Measurements from ENCODE around the gene GHR. TPM values are rescaled to one million over a fixed set of nuclear protein-coding genes. Genes with fewer than 3 reads are reported as not detected.

Gene GHR
- total and polyA plus RNA-seq, 4 experiments from 2014 or later: not detected

GRCh38 chr5:42462083-42462482 is 38.8 kb downstream of the GHR start:
- no peak overlapping the region for H3K4me3 Mint-ChIP-seq
- no peak overlapping the region for H3K4me3 ChIP-seq (ENCODE audit: low read length in 2 of 2)
- no peaks in the 10 kb centered on the region for H3K27me3 ChIP-seq (ENCODE audit: insufficient read depth, low read length)
- H3K27ac Mint-ChIP-seq: no peak overlapping the region
- no peaks in the 10 kb centered on the region for H3K4me1 Mint-ChIP-seq
- H3K4me1 ChIP-seq (ENCODE audit: insufficient read depth, low read length): no peaks in the 10 kb centered on the region
- no peaks in the 10 kb centered on the region for H3K36me3 ChIP-seq (ENCODE audit: insufficient read depth, low read length)
- H3K9me3 Mint-ChIP-seq: peaks cover 0 to 2% (median 0%) of the 10 kb centered on the region in 8 donors
- DNase-seq: no peak
- H3K27me3 Mint-ChIP-seq: peaks cover 0 to 1% of the 10 kb centered on the region in 2 donors
- H3K27ac ChIP-seq (ENCODE audit: low read depth, low read length): no peak overlapping the region
- intact Hi-C loops (cut with micrococcal nuclease): no loop called here
- H3K9me3 ChIP-seq (ENCODE audit: control insufficient read depth in 1 of 2, low read length in 2 of 2): no peaks in the 10 kb centered on the region
- no peaks in the 10 kb centered on the region for H3K36me3 Mint-ChIP-seq
- ChIA-PET POLR2A (ENCODE audit: partially characterized antibody) (no interaction called here), CTCF (ENCODE audit: partially characterized antibody) (interaction anchor here (0.9 kb wide), 1 partner anchor 9 kb away, joined by 3 read pairs; no protein-coding TSS in a partner anchor)

- DNase-seq: no peak
- ChIA-PET CTCF (ENCODE audit: partially characterized antibody) (no interaction called here), POLR2A (ENCODE audit: partially characterized antibody) (no interaction called here)
- Histone ChIP-seq H3K9me3 (ENCODE audit: control insufficient read depth in 1 of 2, low read length in 2 of 2) (no peaks in the 10 kb centered on the region), H3K4me1 (ENCODE audit: insufficient read depth, low read length) (no peaks in the 10 kb centered on the region), H3K27me3 (ENCODE audit: insufficient read depth, low read length) (no peaks in the 10 kb centered on the region), H3K4me3 (ENCODE audit: low read length in 2 of 2) (no peak overlapping the region), H3K27ac (ENCODE audit: low read depth, low read length) (no peak overlapping the region), H3K36me3 (ENCODE audit: insufficient read depth, low read length) (no peaks in the 10 kb centered on the region)
- Mint-ChIP-seq H3K4me3 (no peak overlapping the region), H3K27ac (no peak overlapping the region), H3K36me3 (no peaks in the 10 kb centered on the region), H3K4me1 (no peaks in the 10 kb centered on the region), H3K9me3 (no peaks in the 10 kb centered on the region), H3K27me3 (peaks cover 0 to 2% of the 10 kb centered on the region in 2 donors)
- intact Hi-C loops (cut with micrococcal nuclease): no loop called here
Observed at GRCh38 chr5:42467572-42467971, 44.3 kb downstream of the GHR start.

- no peaks in the 10 kb centered on the region for H3K4me1 Mint-ChIP-seq
- CTCF ChIA-PET (ENCODE audit: partially characterized antibody): no interaction called here
Observed at GRCh38 chr5:42467981-42468524, 44.8 kb downstream of the GHR start.

GRCh38 chr5:42483472-42484154 is 60.4 kb downstream of the GHR start:
- intact Hi-C loops (cut with micrococcal nuclease): no loop called here
- no peaks in the 10 kb centered on the region for H3K4me1 ChIP-seq (ENCODE audit: insufficient read depth, low read length)
- no peaks in the 10 kb centered on the region for H3K4me1 Mint-ChIP-seq
- DNase-seq: no peak
- H3K4me3 Mint-ChIP-seq: no peak overlapping the region
- no peak overlapping the region for H3K4me3 ChIP-seq (ENCODE audit: low read length in 2 of 2)
- H3K36me3 ChIP-seq (ENCODE audit: insufficient read depth, low read length): no peaks in the 10 kb centered on the region
- H3K27ac ChIP-seq (ENCODE audit: low read depth, low read length): no peak overlapping the region
- peaks cover 0 to 12% (median 1%) of the 10 kb centered on the region in 8 donors for H3K9me3 Mint-ChIP-seq
- H3K27me3 ChIP-seq (ENCODE audit: insufficient read depth, low read length): no peaks in the 10 kb centered on the region
- H3K9me3 ChIP-seq (ENCODE audit: control insufficient read depth in 1 of 2, low read length in 2 of 2): no peaks in the 10 kb centered on the region
- peaks cover 0 to 3% of the 10 kb centered on the region in 2 donors for H3K27me3 Mint-ChIP-seq
- ChIA-PET POLR2A (ENCODE audit: partially characterized antibody) (no interaction called here), CTCF (ENCODE audit: partially characterized antibody) (no interaction called here)
- no peaks in the 10 kb centered on the region for H3K36me3 Mint-ChIP-seq
- no peak overlapping the region for H3K27ac Mint-ChIP-seq

More at GRCh38 chr5:42467981-42468524, 44.8 kb downstream of the GHR start:
- no peaks in the 10 kb centered on the region for H3K4me1 ChIP-seq (ENCODE audit: insufficient read depth, low read length)
- POLR2A ChIA-PET (ENCODE audit: partially characterized antibody): no interaction called here
- intact Hi-C loops (cut with micrococcal nuclease): no loop called here
- DNase-seq: no peak
- peaks cover 0 to 2% of the 10 kb centered on the region in 2 donors for H3K27me3 Mint-ChIP-seq
- H3K9me3 Mint-ChIP-seq: no peaks in the 10 kb centered on the region
- no peak overlapping the region for H3K4me3 Mint-ChIP-seq
- H3K27me3 ChIP-seq (ENCODE audit: insufficient read depth, low read length): no peaks in the 10 kb centered on the region
- H3K36me3 ChIP-seq (ENCODE audit: insufficient read depth, low read length): no peaks in the 10 kb centered on the region
- no peak overlapping the region for H3K27ac ChIP-seq (ENCODE audit: low read depth, low read length)
- no peak overlapping the region for H3K27ac Mint-ChIP-seq
- no peaks in the 10 kb centered on the region for H3K9me3 ChIP-seq (ENCODE audit: control insufficient read depth in 1 of 2, low read length in 2 of 2)
- no peak overlapping the region for H3K4me3 ChIP-seq (ENCODE audit: low read length in 2 of 2)
- no peaks in the 10 kb centered on the region for H3K36me3 Mint-ChIP-seq

GRCh38 chr5:42487077-42487476 is 63.8 kb downstream of the GHR start:
- intact Hi-C loops (cut with micrococcal nuclease): no loop called here
- no peak overlapping the region for H3K27ac Mint-ChIP-seq
- H3K9me3 Mint-ChIP-seq: peaks cover 0 to 10% (median 1%) of the 10 kb centered on the region in 8 donors
- H3K27me3 Mint-ChIP-seq: peaks cover 0 to 3% of the 10 kb centered on the region in 2 donors
- no peaks in the 10 kb centered on the region for H3K36me3 Mint-ChIP-seq
- ChIA-PET CTCF (ENCODE audit: partially characterized antibody) (no interaction called here), POLR2A (ENCODE audit: partially characterized antibody) (no interaction called here)
- Histone ChIP-seq H3K9me3 (ENCODE audit: control insufficient read depth in 1 of 2, low read length in 2 of 2) (no peaks in the 10 kb centered on the region), H3K4me3 (ENCODE audit: low read length in 2 of 2) (no peak overlapping the region), H3K4me1 (ENCODE audit: insufficient read depth, low read length) (no peaks in the 10 kb centered on the region), H3K36me3 (ENCODE audit: insufficient read depth, low read length) (no peaks in the 10 kb centered on the region), H3K27me3 (ENCODE audit: insufficient read depth, low read length) (no peaks in the 10 kb centered on the region), H3K27ac (ENCODE audit: low read depth, low read length) (no peak overlapping the region)
- H3K4me1 Mint-ChIP-seq: no peaks in the 10 kb centered on the region
- no peak overlapping the region for H3K4me3 Mint-ChIP-seq
- DNase-seq: no peak

- intact Hi-C loops (cut with micrococcal nuclease): no loop called here
- no peak overlapping the region for H3K4me3 ChIP-seq (ENCODE audit: low read length in 2 of 2)
- POLR2A ChIA-PET (ENCODE audit: partially characterized antibody): no interaction called here
Observed at GRCh38 chr5:42487821-42488220, 64.6 kb downstream of the GHR start.

GRCh38 chr5:42490831-42491230 is 67.6 kb downstream of the GHR start:
- no peaks in the 10 kb centered on the region for H3K36me3 ChIP-seq (ENCODE audit: insufficient read depth, low read length)
- Mint-ChIP-seq H3K4me3 (no peak overlapping the region), H3K9me3 (peaks cover 0 to 2% (median 0%) of the 10 kb centered on the region in 8 donors), H3K27ac (no peak overlapping the region), H3K27me3 (no peaks in the 10 kb centered on the region), H3K4me1 (no peaks in the 10 kb centered on the region), H3K36me3 (no peaks in the 10 kb centered on the region)
- no peaks in the 10 kb centered on the region for H3K9me3 ChIP-seq (ENCODE audit: control insufficient read depth in 1 of 2, low read length in 2 of 2)
- H3K4me1 ChIP-seq (ENCODE audit: insufficient read depth, low read length): no peaks in the 10 kb centered on the region
- H3K4me3 ChIP-seq (ENCODE audit: low read length in 2 of 2): no peak overlapping the region
- no peak for DNase-seq
- ChIA-PET POLR2A (ENCODE audit: partially characterized antibody) (no interaction called here), CTCF (ENCODE audit: partially characterized antibody) (interaction anchor here (1.5 kb wide), 1 partner anchor 67 kb away, joined by 3 read pairs; the partner anchor contains the start of gene GHR)
- intact Hi-C loops (cut with micrococcal nuclease): no loop called here
- H3K27ac ChIP-seq (ENCODE audit: low read depth, low read length): no peak overlapping the region
- H3K27me3 ChIP-seq (ENCODE audit: insufficient read depth, low read length): no peaks in the 10 kb centered on the region

More at GRCh38 chr5:42487821-42488220, 64.6 kb downstream of the GHR start:
- Histone ChIP-seq H3K27me3 (ENCODE audit: insufficient read depth, low read length) (no peaks in the 10 kb centered on the region), H3K4me1 (ENCODE audit: insufficient read depth, low read length) (no peaks in the 10 kb centered on the region), H3K36me3 (ENCODE audit: insufficient read depth, low read length) (no peaks in the 10 kb centered on the region), H3K27ac (ENCODE audit: low read depth, low read length) (no peak overlapping the region), H3K9me3 (ENCODE audit: control insufficient read depth in 1 of 2, low read length in 2 of 2) (no peaks in the 10 kb centered on the region)
- peaks cover 0 to 5% (median under 1%) of the 10 kb centered on the region in 8 donors for H3K9me3 Mint-ChIP-seq
- no peak overlapping the region for H3K4me3 Mint-ChIP-seq
- no peaks in the 10 kb centered on the region for H3K4me1 Mint-ChIP-seq
- H3K27ac Mint-ChIP-seq: no peak overlapping the region
- DNase-seq: no peak
- peaks cover 0 to 3% of the 10 kb centered on the region in 2 donors for H3K27me3 Mint-ChIP-seq
- no peaks in the 10 kb centered on the region for H3K36me3 Mint-ChIP-seq
- CTCF ChIA-PET (ENCODE audit: partially characterized antibody): no interaction called here

Measured in CD4-positive, alpha-beta memory T cell (primary cell).